T-helper 22 cell (primary cell): ENCODE data around the gene GRK6.

Experiments
- DNase-seq: peaks from one replicate; pipeline ENCODE4 v3.0.0-alpha.2; 2020; ENCODE audit warnings: low read depth

Gene GRK6

GRCh38 chr5:177427211-177427822, 841 bp downstream of the GRK6 start:
- no peak for DNase-seq

DNA sequence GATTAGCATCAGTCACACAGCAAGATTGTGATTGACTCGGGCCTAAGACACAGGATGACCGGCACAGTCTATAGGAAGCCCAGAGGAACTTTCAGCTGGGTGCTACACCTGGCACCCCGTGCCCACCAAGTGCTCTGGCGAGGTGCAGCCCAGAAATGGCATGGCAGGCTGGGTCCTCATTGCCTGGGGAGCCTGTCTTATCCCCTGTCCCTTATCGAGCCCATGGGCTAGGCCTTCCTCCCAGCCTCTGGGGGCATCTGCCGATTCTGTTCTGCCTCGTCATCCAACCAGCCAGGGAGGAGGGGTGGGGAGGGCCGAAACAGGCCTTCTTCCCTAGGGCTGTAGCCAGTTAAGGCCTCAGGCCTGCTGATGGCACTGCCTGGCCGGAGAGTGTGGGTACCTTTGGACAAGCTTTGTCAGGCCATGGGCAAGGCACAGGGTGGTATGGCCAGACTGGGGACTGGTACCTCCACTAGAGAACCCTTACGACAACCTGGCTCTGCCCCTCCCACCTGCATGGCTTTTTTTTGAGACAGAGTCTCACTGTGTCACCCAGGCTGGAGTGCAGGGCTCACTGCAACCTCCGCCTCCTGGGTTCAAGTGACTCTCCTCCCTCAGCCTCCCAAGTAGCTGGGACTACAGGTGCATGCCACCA, 1.6 kb downstream of the GRK6 start:
- DNase-seq, result no peak

DNA sequence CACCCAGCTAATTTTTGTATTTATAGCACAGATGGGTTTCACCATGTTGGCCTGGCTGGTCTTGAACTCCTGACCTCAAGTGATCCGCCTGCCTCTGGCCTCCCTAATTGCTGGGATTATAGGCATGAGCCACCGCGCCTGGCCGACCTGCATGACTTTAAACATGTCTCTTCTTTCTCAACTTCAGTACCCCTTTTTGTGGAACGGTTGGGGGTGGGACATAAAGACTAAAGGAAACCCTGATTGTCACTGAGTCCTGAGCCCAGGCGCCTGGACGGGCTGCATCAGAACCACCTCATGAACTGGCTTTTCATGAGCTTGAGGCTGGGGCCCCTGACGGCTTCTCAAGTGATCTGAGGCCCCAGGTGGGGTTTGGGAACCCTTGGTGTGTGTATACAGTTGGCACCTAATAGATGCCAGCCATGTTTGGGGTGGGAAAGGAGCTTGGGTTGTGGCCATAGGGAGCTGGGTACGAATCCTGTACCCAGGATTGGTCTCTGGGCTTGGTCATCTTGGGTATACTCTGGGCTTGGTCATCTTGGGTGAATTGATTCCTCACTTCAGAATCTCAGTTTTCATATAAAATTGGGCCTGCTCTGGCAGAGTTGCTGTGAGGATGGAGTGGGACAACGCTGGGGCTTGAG, 2.2 kb downstream of the GRK6 start:
- DNase-seq, result no peak

GRCh38 chr5:177429248-177430040, 3.0 kb downstream of the GRK6 start:
- DNase-seq, result peak; percentile 85

- no peak for DNase-seq
These were observed 3.9 kb downstream of the GRK6 start for GRCh38 chr5:177430140-177430951.

DNA sequence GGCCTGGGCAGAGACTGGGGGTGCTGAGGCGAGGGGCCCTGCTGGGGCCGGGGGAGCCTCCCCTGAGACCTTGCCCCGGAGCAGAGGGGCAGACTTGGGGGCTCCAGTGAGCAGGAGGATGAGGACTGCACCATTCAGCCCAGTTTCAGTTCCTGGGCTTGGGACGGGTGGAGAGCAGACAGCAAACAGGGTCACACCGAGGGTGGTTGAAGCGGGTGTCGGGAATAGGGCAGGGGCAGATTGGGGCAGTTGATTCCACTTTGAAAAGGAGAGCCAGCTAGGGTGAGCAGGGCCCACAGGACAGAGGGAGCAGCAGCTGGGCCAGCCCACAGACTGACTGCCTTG, 4.5 kb downstream of the GRK6 start:
- no peak for DNase-seq

- peak; percentile 70 for DNase-seq
These were observed 5.1 kb downstream of the GRK6 start for GRCh38 chr5:177431317-177432142.

GRCh38 chr5:177432143-177432838, 5.8 kb downstream of the GRK6 start:
- DNase-seq, result no peak

GRCh38 chr5:177432839-177433657, 6.6 kb downstream of the GRK6 start:
- no peak for DNase-seq

DNA sequence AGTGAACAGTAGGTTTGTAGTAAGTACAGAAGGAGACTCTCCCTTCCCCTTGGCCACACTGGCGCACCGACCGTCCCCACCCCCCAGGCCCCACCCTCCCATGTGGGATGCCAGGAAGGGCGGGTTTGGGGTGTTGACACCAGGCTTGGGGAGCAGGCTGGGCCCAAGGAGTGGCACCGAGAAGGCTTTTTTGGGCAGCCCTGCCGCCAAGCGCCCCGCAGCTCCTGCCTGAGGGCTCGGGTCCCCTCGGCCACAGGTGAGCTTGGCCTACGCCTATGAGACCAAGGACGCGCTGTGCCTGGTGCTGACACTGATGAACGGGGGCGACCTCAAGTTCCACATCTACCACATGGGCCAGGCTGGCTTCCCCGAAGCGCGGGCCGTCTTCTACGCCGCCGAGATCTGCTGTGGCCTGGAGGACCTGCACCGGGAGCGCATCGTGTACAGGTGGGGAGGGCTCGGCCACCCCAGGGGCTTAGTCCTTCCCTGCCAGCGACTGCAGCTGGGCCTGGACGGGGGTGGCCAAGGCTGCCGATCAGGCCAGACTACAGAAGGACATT, 7.3 kb downstream of the GRK6 start:
- DNase-seq, result no peak

DNA sequence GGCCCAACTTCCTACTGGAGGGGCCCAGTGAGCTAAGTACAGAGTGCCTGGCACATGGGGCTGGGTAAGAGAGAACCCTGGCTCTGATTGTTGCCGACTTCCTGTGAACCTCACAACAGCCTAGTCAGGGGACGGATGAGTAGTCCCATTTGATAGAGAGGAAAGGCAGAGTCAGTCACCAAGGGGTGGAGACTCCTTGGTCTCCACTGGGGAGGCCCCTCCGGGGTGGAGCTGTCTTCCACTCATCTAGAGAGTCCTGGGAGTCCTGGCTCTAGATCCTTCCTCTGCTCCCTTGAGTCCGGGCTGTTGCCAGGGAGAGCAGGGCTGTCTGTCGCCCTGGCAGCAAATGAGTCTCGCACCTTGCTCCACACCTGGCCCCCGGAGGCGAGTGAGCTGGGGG, 8.0 kb downstream of the GRK6 start:
- peak; percentile 48 for DNase-seq

DNA sequence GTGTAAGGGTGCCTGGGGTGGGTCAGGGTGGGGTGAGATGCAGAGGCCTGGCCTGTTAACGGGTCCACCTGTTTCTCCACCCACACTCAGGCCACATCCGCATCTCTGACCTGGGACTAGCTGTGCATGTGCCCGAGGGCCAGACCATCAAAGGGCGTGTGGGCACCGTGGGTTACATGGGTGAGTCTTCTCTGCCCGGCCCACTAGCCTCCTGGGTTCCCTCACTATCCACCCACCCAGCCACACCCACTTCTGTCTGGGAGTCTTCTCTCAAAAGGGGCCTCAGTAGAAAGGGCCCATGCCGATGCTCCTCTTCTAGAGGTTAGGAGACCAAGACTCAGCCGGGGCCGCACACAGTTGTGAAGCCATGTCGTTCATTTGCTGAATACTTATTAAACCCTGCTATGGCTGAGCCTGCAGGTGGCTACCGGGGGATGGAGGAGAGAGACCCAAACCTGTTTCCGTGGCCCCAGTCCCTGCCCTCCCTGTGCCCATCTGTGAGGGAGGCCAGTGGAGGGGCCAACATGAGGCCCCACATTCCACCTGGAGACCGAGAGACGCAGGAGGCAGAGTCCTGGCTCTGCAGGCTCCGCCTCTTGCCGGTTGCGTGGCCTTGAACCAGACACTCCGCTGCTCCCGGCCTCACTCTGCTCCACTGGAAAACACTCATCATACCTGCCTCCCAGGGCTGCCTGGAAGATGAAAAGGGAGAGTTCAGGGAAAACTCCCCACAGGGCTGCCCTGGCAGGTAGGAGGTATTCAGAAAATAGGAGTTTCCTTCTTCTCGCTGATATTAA, 8.7 kb downstream of the GRK6 start:
- DNase-seq, result no peak

- no peak for DNase-seq
These were observed 9.5 kb downstream of the GRK6 start for GRCh38 chr5:177435847-177436536.

DNA sequence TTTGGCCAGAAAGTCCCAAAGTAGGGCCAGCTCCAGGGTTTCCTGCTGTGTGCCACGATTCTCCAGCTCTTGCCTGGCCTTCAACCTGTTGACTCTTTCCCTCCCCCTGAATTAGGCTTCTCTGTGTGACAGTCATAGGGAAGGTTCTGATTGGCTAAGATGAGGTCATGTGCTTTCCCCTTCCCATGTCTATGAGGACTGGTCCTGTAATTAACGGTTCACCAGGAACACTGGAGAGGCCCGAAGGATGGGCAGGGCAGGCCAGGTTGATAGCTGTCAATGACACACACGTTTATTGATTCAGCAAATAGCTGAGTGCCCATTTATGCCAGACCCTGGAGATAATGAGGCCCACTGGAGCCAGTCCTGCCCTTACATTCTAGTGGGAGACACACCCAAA, 11.1 kb downstream of the GRK6 start:
- DNase-seq, result no peak

DNA sequence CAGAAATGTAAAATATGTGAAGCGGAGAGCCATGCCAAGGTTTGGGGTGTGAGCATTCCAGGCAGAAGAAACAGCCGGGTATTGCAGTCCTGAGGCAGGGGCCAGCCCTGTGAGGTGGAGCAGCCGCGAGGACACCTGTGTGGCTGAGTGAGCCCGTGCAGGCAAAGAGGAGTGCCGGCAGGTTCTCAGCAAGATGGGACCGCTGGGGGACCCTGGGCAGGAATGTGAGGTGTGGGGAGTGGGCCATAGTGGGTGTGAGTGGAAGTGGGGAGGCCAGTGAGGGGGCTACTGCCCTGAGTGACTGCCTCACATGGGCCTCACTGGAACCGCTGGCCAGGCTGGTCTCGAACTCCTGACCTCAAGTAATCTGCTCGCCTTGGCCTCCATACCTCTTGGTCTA, 12.0 kb downstream of the GRK6 start:
- DNase-seq, result no peak

GRCh38 chr5:177439518-177440053, 13.1 kb downstream of the GRK6 start:
- DNase-seq, result no peak

GRCh38 chr5:177440211-177440989, 13.9 kb downstream of the GRK6 start:
- peak; percentile 79 for DNase-seq
